Progenitor cell of endocrine pancreas (in vitro differentiated cells): ENCODE results near the gene NDUFS2. TPM values are rescaled to one million over a fixed set of nuclear protein-coding genes. Genes with fewer than 3 reads are reported as not detected.
"Not testable (repeated sequence)": the region's sequence is repeated elsewhere in the genome, so short reads cannot be mapped to it uniquely, and the experiment has no call there.

Experiments used
- DNase-seq: peaks from one replicate; pipeline ENCODE4 v3.0.0; 2021; ENCODE audit warnings: low spot score; ENCODE audit not compliant: unreplicated experiment
- H3K27ac Mint-ChIP-seq: 2 replicates; pipeline ENCODE4 v1.8.0; 2021; ENCODE audit warnings: mild to moderate bottlenecking, moderate library complexity, mixed read lengths
- H3K27me3 Mint-ChIP-seq: 2 replicates; pipeline ENCODE4 v1.8.0; 2021; ENCODE audit warnings: mixed read lengths
- H3K36me3 Mint-ChIP-seq: 2 replicates; pipeline ENCODE4 v1.8.0; 2022; ENCODE audit warnings: mixed read lengths; ENCODE audit not compliant: insufficient read depth
- H3K4me1 Mint-ChIP-seq: 2 replicates; pipeline ENCODE4 v1.8.0; 2021; ENCODE audit warnings: low read depth, mixed read lengths
- H3K4me3 Mint-ChIP-seq: 2 replicates; pipeline ENCODE4 v1.8.0; 2021; ENCODE audit warnings: low read depth, mild to moderate bottlenecking, moderate library complexity, mixed read lengths
- H3K9me3 Mint-ChIP-seq: 2 replicates; pipeline ENCODE4 v1.8.0; 2021; ENCODE audit warnings: low read depth, mixed read lengths
- total RNA-seq: library from RNA; stranded (reverse); gene quantifications from 2 replicates; pipeline ENCODE4 v1.2.1, GENCODE V29; 2021
- TF ChIP-seq, protein P1 (sequence below): fragments of 200-600 bp; sonication (generic); IDR thresholded peaks from one replicate; pipeline ENCODE4 v1.5.0; 2021; ENCODE audit warnings: antibody characterized with exemption, mild to moderate bottlenecking; ENCODE audit not compliant: unreplicated experiment

The NDUFS2 gene
- total RNA-seq, 1 donor from 2014 or later, result 103 TPM

DNA sequence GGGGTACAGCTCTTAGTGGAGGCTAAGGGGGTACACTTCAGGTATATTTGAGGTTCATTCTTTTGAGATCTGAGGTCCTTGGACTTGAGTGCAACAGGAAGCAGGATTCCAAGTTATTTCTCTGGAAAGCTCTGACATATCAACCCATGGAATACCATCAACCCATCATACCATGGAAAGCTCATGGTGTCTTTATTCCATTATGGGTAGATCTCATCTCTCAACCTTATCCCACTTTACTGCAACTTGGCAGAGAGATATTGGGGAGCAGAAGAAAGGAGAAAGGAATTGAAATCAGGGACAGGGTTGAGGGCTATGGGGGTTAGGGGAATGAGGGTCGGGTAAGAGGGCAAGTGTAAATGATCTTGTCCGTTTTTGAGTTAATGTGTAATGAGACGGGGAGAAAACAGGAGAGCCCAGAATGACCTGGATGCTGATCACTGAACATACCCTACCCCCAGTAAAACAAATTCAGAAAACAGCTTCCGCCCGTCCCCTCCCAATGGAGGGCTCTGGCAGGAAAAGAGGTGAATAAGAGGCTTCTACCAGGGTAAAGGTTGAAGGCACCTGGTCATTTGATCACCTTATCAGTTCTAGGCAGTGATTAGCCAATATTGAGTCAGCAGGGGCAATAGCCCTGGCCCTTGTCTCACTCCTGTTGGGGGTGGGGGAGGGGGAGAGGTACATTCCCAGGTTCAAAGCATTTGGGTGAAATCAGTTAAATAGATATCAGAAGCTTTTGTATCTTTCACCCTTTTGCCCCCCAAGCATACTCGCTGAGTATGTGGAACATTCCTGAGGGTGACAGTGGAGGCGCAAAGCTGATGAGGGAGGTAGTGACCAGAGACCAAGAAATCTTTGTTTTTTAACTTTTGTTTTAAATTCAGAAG lies 21.9 kb downstream of the NDUFS2 start:
- Mint-ChIP-seq H3K4me3 (no peak overlapping the region), H3K27me3 (no peaks in the 10 kb centered on the region), H3K9me3 (no peaks in the 10 kb centered on the region), H3K4me1 (peaks cover 56% of the 10 kb centered on the region), H3K36me3 (peaks cover 3% of the 10 kb centered on the region), H3K27ac (peak overlapping the region; percentile 92)
- TF ChIP-seq, protein P1, sequence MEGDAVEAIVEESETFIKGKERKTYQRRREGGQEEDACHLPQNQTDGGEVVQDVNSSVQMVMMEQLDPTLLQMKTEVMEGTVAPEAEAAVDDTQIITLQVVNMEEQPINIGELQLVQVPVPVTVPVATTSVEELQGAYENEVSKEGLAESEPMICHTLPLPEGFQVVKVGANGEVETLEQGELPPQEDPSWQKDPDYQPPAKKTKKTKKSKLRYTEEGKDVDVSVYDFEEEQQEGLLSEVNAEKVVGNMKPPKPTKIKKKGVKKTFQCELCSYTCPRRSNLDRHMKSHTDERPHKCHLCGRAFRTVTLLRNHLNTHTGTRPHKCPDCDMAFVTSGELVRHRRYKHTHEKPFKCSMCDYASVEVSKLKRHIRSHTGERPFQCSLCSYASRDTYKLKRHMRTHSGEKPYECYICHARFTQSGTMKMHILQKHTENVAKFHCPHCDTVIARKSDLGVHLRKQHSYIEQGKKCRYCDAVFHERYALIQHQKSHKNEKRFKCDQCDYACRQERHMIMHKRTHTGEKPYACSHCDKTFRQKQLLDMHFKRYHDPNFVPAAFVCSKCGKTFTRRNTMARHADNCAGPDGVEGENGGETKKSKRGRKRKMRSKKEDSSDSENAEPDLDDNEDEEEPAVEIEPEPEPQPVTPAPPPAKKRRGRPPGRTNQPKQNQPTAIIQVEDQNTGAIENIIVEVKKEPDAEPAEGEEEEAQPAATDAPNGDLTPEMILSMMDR, result no peak
- DNase-seq, result no peak

DNA sequence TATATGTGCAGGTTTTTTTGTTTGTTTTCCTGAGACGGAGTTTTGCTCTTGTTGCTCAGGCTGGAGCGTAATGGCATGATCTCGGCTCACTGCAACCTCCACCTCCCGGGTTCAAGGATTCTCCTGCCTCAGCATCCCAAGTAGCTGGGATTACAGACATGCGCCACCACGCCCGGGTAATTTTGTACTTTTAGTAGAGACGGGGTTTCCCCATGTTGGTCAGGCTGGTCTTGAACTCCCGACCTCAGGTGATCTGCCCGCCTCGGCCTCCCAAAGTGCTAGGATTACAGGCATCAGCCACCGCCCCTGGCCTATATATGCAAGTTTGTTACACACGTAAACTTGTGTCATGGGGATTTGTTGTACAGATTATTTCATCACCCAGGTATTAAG lies 22.5 kb downstream of the NDUFS2 start:
- peaks cover 50% of the 10 kb centered on the region for H3K4me1 Mint-ChIP-seq
- peak overlapping the region; percentile 92 for H3K27ac Mint-ChIP-seq
- not testable (repeated sequence) for H3K9me3 Mint-ChIP-seq, H3K36me3 Mint-ChIP-seq, H3K4me3 Mint-ChIP-seq, H3K27me3 Mint-ChIP-seq, DNase-seq

- Mint-ChIP-seq H3K4me3 (peak overlapping the region; percentile 99), H3K9me3 (no peaks in the 10 kb centered on the region), H3K36me3 (peaks cover 3% of the 10 kb centered on the region), H3K4me1 (peaks cover 46% of the 10 kb centered on the region), H3K27me3 (no peaks in the 10 kb centered on the region), H3K27ac (peak overlapping the region; percentile 92)
- TF ChIP-seq, protein P1, result no peak
- no peak for DNase-seq
These were observed 23.0 kb downstream of the NDUFS2 start for GRCh38 chr1:161225178-161225533.

GRCh38 chr1:161225534-161226319 lies 23.6 kb downstream of the NDUFS2 start, which contains the start of gene TOMM40L:
TSS of gene TOMM40L (plus strand) at chr1:161226060. CDS start at chr1:161226490, 430 bp downstream.
- Mint-ChIP-seq H3K9me3 (no peaks in the 10 kb centered on the region), H3K27ac (peak within 1 kb of the TSS; percentile 94), H3K4me3 (peak within 1 kb of the TSS; percentile 99), H3K36me3 (peaks cover 3% of the 10 kb centered on the region), H3K27me3 (no peaks in the 10 kb centered on the region), H3K4me1 (peaks cover 44% of the 10 kb centered on the region)
- TF ChIP-seq, protein P1, result peak; percentile 28
- DNase-seq, result peak; percentile 72

DNA sequence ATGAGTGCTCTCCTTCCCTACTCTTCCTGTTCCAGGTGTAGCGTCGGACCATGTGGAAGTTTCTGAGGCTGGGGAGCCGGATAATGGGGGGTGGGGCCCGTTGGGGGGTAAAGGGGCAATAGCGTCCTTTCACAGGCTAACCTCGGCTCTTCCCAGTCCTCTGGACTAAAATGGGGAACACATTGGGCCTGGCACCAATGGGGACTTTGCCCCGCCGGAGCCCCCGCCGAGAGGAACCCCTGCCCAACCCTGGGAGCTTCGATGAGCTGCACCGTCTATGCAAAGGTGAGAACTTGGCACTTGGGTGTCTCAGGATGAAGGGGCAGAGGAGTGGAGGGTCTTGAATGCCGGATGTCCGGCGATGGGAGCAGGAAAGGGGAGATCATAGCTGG lies 24.1 kb downstream of the NDUFS2 start:
- Mint-ChIP-seq H3K4me3 (peak overlapping the region; percentile 99), H3K36me3 (peaks cover 3% of the 10 kb centered on the region), H3K9me3 (no peaks in the 10 kb centered on the region), H3K27me3 (no peaks in the 10 kb centered on the region), H3K27ac (peak overlapping the region; percentile 94), H3K4me1 (peaks cover 44% of the 10 kb centered on the region)
- no peak for DNase-seq
- TF ChIP-seq, protein P1, result no peak
